GM19467 (cell line): ENCODE data around the gene DCUN1D1.

Source experiments
- ATAC-seq: cut with Tn5 transposase; IDR thresholded peaks from one replicate; pipeline ENCODE4 v1.9.1; 2021; ENCODE audit warnings: mild to moderate bottlenecking, moderate library complexity; ENCODE audit not compliant: unreplicated experiment

DCUN1D1 gene

GRCh38 chr3:182902236-182902635, 78.1 kb downstream of the DCUN1D1 start:
- ATAC-seq = no peak

DNA sequence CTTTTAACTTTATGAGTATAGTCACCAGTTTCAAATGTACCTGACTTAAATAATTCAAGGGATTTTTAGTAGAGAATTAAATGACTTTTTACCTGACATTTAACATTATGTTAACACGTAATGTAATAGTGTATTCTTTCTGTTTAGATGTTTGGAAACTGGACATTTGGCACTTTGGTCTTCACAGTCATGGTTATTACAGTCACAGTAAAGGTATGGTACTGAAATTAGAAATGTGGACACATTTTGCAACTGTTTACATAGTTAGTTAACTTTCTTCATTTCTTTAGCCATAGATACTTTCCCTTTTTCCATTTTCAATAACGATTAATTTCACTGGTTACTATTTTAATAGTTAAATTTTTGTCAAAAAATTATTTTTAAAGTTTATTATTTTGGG, 83.8 kb downstream of the DCUN1D1 start:
- no peak for ATAC-seq

- ATAC-seq = no peak
Observed at GRCh38 chr3:182895513-182896112, 84.7 kb downstream of the DCUN1D1 start.

DNA sequence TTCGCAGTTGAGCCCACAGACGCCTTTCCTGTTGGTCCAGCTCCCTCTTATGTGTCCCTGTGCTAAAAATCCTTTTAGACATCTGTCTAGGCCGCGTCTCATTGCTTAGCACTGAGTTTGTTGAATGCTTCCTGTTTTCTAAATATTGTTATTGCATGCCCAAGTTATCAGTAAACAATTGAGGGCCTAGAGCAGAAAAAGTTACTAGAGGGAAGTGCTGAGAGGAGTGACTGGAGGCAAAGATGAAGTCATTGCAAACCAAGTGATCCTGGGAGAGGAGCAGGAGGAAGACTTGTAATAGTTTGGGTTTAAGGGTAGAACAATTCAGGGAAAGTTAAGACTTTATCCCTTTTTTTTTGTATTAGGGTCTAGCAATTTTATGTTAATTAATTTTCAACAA, 88.1 kb downstream of the DCUN1D1 start:
- ATAC-seq = no peak

- ATAC-seq = no peak
Observed at GRCh38 chr3:182891364-182891763, 89.0 kb downstream of the DCUN1D1 start.

DNA sequence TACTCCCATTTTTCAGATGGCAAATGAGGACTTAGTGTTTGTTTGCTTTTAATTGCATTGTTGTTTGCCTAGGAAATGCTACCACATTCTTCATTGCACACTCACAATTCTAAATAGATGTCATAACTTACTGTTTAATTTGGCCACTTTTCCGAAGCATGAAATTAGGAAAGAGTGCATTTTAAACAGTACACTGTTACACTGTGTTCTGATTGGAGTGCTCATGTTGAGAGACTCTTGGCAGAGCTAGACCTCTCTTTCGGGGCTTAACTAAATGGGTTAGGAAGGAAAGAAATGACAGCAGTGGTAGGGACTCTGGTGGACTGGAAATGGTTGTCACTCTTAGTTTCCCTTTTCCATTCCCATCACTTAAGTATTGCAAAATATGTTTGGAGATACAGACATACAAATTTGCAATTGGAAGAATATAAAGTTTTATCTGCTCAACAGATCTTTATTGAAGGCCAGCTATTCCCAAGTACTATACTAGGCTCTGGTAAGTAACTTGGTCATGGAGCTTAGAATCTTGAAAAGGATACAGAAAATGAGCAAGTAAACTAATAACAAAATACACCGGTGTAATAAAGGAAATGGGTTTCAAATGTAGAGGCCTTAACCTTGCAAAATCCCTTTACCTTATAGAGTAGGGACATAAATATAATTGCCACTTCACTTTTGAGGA, 90.2 kb downstream of the DCUN1D1 start:
- ATAC-seq = no peak
